Kidney (tissue), 14 donors: ENCODE data around the gene PDCD5. TPM values are rescaled to one million over a fixed set of nuclear protein-coding genes. Genes with fewer than 3 reads are reported as not detected.

ENCODE experiments used
- DNase-seq, 5 donors: peaks; one replicate each; pipeline ENCODE4 v3.0.0-alpha.2; 2013 to 2020
- FAIRE-seq: peaks from 2 replicates; lab custom pipeline; 2012; peaks lifted over from hg19 to GRCh38; lab: Jason Lieb, UNC
- H3K27ac ChIP-seq, 2 donors: one replicate each; pipeline ENCODE4 v1.7.0; 2013; ENCODE audit warnings: low read depth in 2 of 2, low read length in 2 of 2, inconsistent platforms in 1 of 2
- H3K27me3 ChIP-seq: one replicate; pipeline ENCODE4 v1.7.1; 2013; ENCODE audit warnings: low read length, inconsistent platforms; ENCODE audit not compliant: control insufficient read depth, insufficient read depth
- H3K36me3 ChIP-seq, 3 donors: one replicate each; pipeline versions ENCODE4 v1.7.0 to v1.7.1; 2013; ENCODE audit warnings: low read length in 3 of 3, control low read depth in 1 of 3, inconsistent platforms in 1 of 3; ENCODE audit not compliant: insufficient read depth in 3 of 3, control insufficient read depth in 2 of 3
- H3K4me1 ChIP-seq, 3 donors: one replicate each; pipeline versions ENCODE4 v1.7.0 to v1.7.1; 2013; ENCODE audit warnings: low read length in 3 of 3, inconsistent platforms in 1 of 3, low read depth in 1 of 3; ENCODE audit not compliant: control insufficient read depth in 2 of 3, insufficient read depth in 2 of 3
- H3K4me3 ChIP-seq, 3 donors: one replicate each; pipeline versions ENCODE4 v1.7.0 to v1.8.1; 2013; ENCODE audit warnings: low read length in 3 of 3, control low read depth in 1 of 3, inconsistent platforms in 1 of 3
- H3K9ac ChIP-seq, 3 donors: one replicate each; pipeline versions ENCODE4 v1.7.0 to v1.7.1; 2013; ENCODE audit warnings: low read length in 3 of 3, control low read depth in 1 of 3, inconsistent platforms in 1 of 3
- H3K9me3 ChIP-seq, 3 donors: one replicate each; pipeline versions ENCODE4 v1.7.0 to v1.7.1; 2013; ENCODE audit warnings: low read length in 3 of 3, control low read depth in 1 of 3, inconsistent platforms in 1 of 3; ENCODE audit not compliant: control insufficient read depth in 2 of 3, insufficient read depth in 1 of 3
- intact Hi-C: fragments of 100-400 bp; cut with DNase I; formaldehyde crosslinking; loops from one replicate; pipeline ENCODE4 v1.11.1; 2022
- polyA plus RNA-seq: library from polyadenylated mRNA; stranded (reverse); fragments of 350-450 nt; fragmentation: Illumina TruSeq; extraction: RNeasy Lipid Tissue Mini Kit (QIAGEN cat#74804); gene quantifications from one replicate; pipeline ENCODE4 v1.2.3, GENCODE V29; 2014; ENCODE audit warnings: low read depth, low replicate concordance; ENCODE audit not compliant: insufficient read depth
- total RNA-seq: library from RNA; stranded (reverse); fragmentation: NEBNext Ultra II Directional; extraction: Animal tissue kit (Norgen Biotek cat#: 25700); gene quantifications from one replicate; pipeline ENCODE4 v1.2.1, GENCODE V29; 2021
- TF ChIP-seq, protein P1 (sequence below): IDR thresholded peaks from 3 replicates; pipeline ENCODE4 v1.5.1; 2012; ENCODE audit warnings: mild to moderate bottlenecking, moderate library complexity, borderline replicate concordance; ENCODE audit not compliant: insufficient read depth; ENCODE audit errors: extremely low read depth
- donor health status: control.
- donor health status: control.
- donor health status: control.
- donor health status: control.
- donor health status: control.
- donor health status: DM: yes; HTN: yes; CAD: no.
- donor health status: Normal renal cell carcinoma (clear cell type).

PDCD5 gene
- total and polyA plus RNA-seq, 2 donors from 2014 or later, result 62.6 to 116 TPM

DNA sequence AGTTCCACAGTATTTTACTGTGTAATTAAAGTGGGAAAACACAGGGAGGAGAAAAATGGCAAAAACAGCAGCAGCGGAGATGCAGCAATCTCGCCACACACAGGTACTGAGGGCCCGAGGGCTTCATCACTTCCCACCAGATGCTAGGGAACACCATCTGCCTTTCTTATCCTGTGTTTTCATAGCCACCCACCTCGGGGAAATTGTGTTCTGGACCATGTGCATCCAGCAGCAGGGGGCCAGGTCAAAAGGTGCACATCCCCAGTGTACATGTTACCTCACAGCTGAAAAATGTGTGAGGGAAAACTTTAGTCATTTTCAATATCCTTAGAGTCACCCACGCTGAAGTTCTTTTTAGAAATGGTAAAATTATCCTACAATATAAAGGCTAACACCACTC, 30.2 kb downstream of the PDCD5 start:
- Histone ChIP-seq H3K27me3 (no peaks in the 10 kb centered on the region), H3K4me3 (no peak overlapping the region), H3K9me3 (no peaks in the 10 kb centered on the region), H3K27ac (no peak overlapping the region), H3K36me3 (peaks cover 2 to 21% (median 20%) of the 10 kb centered on the region in 3 donors), H3K9ac (no peak overlapping the region), H3K4me1 (no peaks in the 10 kb centered on the region)
- TF ChIP-seq, protein P1, sequence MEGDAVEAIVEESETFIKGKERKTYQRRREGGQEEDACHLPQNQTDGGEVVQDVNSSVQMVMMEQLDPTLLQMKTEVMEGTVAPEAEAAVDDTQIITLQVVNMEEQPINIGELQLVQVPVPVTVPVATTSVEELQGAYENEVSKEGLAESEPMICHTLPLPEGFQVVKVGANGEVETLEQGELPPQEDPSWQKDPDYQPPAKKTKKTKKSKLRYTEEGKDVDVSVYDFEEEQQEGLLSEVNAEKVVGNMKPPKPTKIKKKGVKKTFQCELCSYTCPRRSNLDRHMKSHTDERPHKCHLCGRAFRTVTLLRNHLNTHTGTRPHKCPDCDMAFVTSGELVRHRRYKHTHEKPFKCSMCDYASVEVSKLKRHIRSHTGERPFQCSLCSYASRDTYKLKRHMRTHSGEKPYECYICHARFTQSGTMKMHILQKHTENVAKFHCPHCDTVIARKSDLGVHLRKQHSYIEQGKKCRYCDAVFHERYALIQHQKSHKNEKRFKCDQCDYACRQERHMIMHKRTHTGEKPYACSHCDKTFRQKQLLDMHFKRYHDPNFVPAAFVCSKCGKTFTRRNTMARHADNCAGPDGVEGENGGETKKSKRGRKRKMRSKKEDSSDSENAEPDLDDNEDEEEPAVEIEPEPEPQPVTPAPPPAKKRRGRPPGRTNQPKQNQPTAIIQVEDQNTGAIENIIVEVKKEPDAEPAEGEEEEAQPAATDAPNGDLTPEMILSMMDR, result no peak
- FAIRE-seq (no peak), DNase-seq (no peak)
- intact Hi-C loops, result no loop called here

DNA sequence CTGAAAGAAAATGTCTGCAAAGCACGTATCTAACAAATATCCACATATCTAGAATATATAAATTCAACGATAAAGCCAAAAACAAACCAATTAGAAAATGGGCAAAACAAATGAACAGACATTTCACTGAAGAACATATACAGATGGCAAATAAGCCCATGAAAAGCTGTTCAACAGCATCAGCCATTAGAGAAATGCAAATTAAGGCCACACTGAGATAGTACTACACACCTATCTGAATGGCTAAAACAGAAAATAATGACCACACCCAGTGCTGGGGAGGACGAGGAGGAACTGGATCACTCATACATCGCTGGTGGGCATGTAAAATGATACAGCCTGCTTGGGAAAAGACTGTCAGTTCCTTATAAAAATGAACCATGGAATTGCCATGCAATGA, 32.0 kb downstream of the PDCD5 start:
- no peaks in the 10 kb centered on the region for H3K27me3 ChIP-seq
- H3K4me3 ChIP-seq, result no peak overlapping the region
- TF ChIP-seq, protein P1, result no peak
- FAIRE-seq, result no peak
- no peaks in the 10 kb centered on the region for H3K4me1 ChIP-seq
- no peak overlapping the region for H3K27ac ChIP-seq
- peaks cover 2 to 26% (median 21%) of the 10 kb centered on the region in 3 donors for H3K36me3 ChIP-seq
- no peak overlapping the region for H3K9ac ChIP-seq
- no peaks in the 10 kb centered on the region for H3K9me3 ChIP-seq
- DNase-seq, result no peak
- intact Hi-C loops, result no loop called here

DNA sequence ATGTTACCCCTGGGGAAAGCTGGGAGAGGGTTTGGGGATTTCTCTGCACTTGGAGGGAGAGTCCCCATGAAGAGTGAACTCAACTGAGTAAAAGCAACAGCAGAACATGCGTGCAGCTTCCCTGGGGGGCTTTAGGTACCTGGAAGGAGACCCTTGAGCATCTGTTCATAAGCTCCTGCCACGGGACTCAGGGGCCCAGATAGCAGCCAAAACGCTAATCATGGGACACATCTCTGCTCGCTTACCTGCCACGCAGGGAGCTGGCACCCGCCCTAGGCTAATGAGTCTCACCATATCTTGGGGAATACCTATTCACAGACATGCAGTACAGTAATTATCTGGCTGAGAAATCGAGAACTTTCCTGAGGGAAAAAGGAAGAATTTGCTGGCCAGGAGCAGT, 33.9 kb downstream of the PDCD5 start:
- Histone ChIP-seq H3K9ac (no peak overlapping the region), H3K27me3 (no peaks in the 10 kb centered on the region), H3K4me3 (no peak overlapping the region), H3K27ac (no peak overlapping the region), H3K36me3 (peaks cover 0 to 27% (median 21%) of the 10 kb centered on the region in 3 donors), H3K9me3 (no peaks in the 10 kb centered on the region), H3K4me1 (no peaks in the 10 kb centered on the region)
- DNase-seq, result no peak
- TF ChIP-seq, protein P1, result no peak
- FAIRE-seq, result no peak
- intact Hi-C loops, result no loop called here

DNA sequence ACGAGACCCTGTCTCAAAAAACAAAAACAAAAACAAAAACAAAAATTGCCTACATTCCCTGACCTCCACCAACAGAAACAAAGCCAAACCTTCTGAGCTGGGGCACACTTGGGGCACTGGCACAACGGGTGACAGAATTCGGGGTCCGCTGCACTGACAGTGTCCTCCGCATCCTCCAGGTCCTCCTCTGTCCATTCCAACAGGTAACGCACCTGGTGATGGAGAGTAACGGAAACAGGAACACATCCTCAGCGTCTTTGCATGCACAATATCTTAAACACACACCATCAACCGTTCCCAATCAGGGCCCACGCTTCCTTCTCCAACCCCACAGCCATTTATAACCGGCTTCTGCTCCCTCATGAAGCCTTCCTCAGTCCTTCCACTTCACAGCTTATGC, 34.6 kb downstream of the PDCD5 start:
- H3K27me3 ChIP-seq, result no peaks in the 10 kb centered on the region
- no peak overlapping the region for H3K4me3 ChIP-seq
- no peak overlapping the region for H3K9ac ChIP-seq
- H3K9me3 ChIP-seq, result no peaks in the 10 kb centered on the region
- H3K27ac ChIP-seq, result no peak overlapping the region
- peaks cover 0 to 27% (median 21%) of the 10 kb centered on the region in 3 donors for H3K36me3 ChIP-seq
- no peak for DNase-seq
- intact Hi-C loops, result no loop called here
- no peaks in the 10 kb centered on the region for H3K4me1 ChIP-seq
- FAIRE-seq, result no peak
- TF ChIP-seq, protein P1, result no peak
